Astrocyte (in vitro differentiated cells and primary cell): ENCODE data around the gene ARPC2.

ENCODE experiments used
- EZH2 ChIP-seq: IDR thresholded peaks from 2 replicates; pipeline ENCODE4 v1.6.1; 2012; ENCODE audit warnings: mild to moderate bottlenecking, low read length, inconsistent platforms; ENCODE audit not compliant: insufficient read depth
- TF ChIP-seq, protein P1 (sequence below): IDR thresholded peaks from 2 replicates; pipeline ENCODE4 v1.5.1; 2011; ENCODE audit warnings: low read depth, mild to moderate bottlenecking, inconsistent platforms, low read length, moderate library complexity; ENCODE audit not compliant: insufficient read depth

DNA sequence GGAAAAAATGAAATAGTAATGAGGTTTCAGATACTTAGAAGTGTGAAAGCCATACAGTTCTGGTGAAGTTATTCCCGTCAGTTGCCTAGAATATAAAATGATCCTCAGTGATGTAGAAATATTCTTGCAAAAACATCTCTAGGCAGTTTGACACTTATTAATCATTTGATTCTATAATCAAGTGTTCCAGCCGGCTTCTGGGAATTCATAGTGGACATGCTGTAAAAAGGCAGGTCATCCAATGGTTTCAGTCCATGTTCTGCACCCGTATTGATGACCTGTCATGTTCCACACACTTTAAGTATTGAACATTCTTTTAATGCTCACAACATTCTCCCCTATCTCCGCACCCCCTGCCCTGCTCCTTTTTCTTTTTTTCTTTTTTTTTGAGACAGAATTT lies 19.8 kb downstream of the ARPC2 start:
- TF ChIP-seq, protein P1, sequence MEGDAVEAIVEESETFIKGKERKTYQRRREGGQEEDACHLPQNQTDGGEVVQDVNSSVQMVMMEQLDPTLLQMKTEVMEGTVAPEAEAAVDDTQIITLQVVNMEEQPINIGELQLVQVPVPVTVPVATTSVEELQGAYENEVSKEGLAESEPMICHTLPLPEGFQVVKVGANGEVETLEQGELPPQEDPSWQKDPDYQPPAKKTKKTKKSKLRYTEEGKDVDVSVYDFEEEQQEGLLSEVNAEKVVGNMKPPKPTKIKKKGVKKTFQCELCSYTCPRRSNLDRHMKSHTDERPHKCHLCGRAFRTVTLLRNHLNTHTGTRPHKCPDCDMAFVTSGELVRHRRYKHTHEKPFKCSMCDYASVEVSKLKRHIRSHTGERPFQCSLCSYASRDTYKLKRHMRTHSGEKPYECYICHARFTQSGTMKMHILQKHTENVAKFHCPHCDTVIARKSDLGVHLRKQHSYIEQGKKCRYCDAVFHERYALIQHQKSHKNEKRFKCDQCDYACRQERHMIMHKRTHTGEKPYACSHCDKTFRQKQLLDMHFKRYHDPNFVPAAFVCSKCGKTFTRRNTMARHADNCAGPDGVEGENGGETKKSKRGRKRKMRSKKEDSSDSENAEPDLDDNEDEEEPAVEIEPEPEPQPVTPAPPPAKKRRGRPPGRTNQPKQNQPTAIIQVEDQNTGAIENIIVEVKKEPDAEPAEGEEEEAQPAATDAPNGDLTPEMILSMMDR = no peak
- TF ChIP-seq EZH2 = no peak
